ENCODE data around the gene ATG14. TPM values are rescaled to one million over a fixed set of nuclear protein-coding genes. Genes with fewer than 3 reads are reported as not detected.

ATG14 gene
- total and polyA plus RNA-seq, 2 of the 13 experiments (the other 11 are each of a cell fraction or from before 2014, with no cell fraction given) = 7.2 to 9.1 TPM

DNA sequence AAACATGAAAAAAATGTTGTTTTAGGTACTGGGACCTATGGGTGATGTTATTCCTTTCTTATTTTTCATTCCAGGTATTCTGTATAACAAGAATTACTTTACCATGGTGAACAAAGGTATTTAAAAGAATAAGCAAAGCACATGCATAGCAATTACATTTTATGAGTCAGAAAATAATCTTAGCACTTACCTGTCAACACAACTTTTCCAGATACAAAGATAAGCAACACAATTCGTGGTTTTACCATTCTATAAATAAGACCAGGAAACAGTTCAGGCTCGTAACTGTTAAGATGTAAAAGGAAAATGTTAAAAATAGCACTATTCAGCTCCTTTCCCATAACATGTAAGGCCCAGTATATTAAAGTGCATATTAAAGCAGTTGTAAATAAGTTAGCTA is 12.3 kb upstream of the ATG14 start:
- no peaks in the 10 kb centered on the region for H3K79me2 ChIP-seq (ENCODE audit: insufficient read depth, low read length)
- DNase-seq (ENCODE audit: low spot score) (no peak), FAIRE-seq (no peak), ATAC-seq (no peak)
- BruUV-seq (replicated peaks) = no TSS peak
- H3K9me3 ChIP-seq (ENCODE audit: low read length) = no peaks in the 10 kb centered on the region
- intact Hi-C loops (cut with micrococcal nuclease; ENCODE audit: unreplicated experiment) (no loop called here), in situ Hi-C loops (cut with HindIII; ENCODE audit: extremely low pct_ligation_motif_present, low pct_unique_long_range_greater_than_20kb) (no loop called here)
- H2AFZ ChIP-seq (ENCODE audit: low read length) = no peak overlapping the region
- H4K20me1 ChIP-seq (ENCODE audit: insufficient read depth, low read length) = no peaks in the 10 kb centered on the region
- 0 out of 5 replicates have a peak, but pooled peaks cover 0 to 1% of the 10 kb centered on the region in 2 experiments for H3K27me3 ChIP-seq (ENCODE audit: control insufficient read depth in 1 of 2, insufficient read depth in 2 of 2, low read length in 2 of 2)
- no peak overlapping the region for H3K4me2 ChIP-seq (ENCODE audit: low read depth, low read length)
- H3K27ac ChIP-seq (ENCODE audit: extremely low read length, insufficient read depth, low read length) = no peak overlapping the region
- WGBS (ENCODE audit: low lambda C conversion rate) = 1% methylated on average over 2 of the region's 2 CpGs
- H3K9ac ChIP-seq (ENCODE audit: insufficient read depth, low read depth, low read length) = no peak overlapping the region
- no peak overlapping the region for H3K4me3 ChIP-seq (replicated peaks in 1 of 3; ENCODE audit: insufficient read depth in 1 of 3, low read depth in 2 of 3, low read length in 3 of 3)
- CTCF ChIA-PET (ENCODE audit: low intra/inter-chr PET ratio, low total read pairs) = no interaction called here
- H3K4me1 ChIP-seq (ENCODE audit: insufficient read depth, low read length) = peaks cover 11% of the 10 kb centered on the region; the same call in 1 of the 2 replicates
- H3K36me3 ChIP-seq (replicated peaks in 1 of 2; ENCODE audit: control insufficient read depth in 1 of 2, insufficient read depth in 2 of 2, low read length in 2 of 2) = no peaks in the 10 kb centered on the region
- no peak for TF ChIP-seq MAFF (IDR thresholded peaks at IDR 0.05; ENCODE audit: low read depth, low read length)
- TF ChIP-seq ZNF333 (CRISPR knock-in tag; IDR thresholded peaks at IDR 0.05; ENCODE audit: borderline replicate concordance) = no peak
- TF ChIP-seq SMAD1 (CRISPR knock-in tag; IDR thresholded peaks at IDR 0.05; ENCODE audit: borderline replicate concordance, low read depth) = no peak
- TF ChIP-seq, protein P1, sequence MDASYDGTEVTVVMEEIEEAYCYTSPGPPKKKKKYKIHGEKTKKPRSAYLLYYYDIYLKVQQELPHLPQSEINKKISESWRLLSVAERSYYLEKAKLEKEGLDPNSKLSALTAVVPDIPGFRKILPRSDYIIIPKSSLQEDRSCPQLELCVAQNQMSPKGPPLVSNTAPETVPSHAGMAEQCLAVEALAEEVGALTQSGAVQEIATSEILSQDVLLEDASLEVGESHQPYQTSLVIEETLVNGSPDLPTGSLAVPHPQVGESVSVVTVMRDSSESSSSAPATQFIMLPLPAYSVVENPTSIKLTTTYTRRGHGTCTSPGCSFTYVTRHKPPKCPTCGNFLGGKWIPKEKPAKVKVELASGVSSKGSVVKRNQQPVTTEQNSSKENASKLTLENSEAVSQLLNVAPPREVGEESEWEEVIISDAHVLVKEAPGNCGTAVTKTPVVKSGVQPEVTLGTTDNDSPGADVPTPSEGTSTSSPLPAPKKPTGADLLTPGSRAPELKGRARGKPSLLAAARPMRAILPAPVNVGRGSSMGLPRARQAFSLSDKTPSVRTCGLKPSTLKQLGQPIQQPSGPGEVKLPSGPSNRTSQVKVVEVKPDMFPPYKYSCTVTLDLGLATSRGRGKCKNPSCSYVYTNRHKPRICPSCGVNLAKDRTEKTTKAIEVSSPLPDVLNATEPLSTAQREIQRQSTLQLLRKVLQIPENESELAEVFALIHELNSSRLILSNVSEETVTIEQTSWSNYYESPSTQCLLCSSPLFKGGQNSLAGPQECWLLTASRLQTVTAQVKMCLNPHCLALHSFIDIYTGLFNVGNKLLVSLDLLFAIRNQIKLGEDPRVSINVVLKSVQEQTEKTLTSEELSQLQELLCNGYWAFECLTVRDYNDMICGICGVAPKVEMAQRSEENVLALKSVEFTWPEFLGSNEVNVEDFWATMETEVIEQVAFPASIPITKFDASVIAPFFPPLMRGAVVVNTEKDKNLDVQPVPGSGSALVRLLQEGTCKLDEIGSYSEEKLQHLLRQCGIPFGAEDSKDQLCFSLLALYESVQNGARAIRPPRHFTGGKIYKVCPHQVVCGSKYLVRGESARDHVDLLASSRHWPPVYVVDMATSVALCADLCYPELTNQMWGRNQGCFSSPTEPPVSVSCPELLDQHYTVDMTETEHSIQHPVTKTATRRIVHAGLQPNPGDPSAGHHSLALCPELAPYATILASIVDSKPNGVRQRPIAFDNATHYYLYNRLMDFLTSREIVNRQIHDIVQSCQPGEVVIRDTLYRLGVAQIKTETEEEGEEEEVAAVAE (CRISPR knock-in tag; IDR thresholded peaks at IDR 0.05; ENCODE audit: borderline replicate concordance) = no peak
- no peak for TF ChIP-seq TCF12 (IDR thresholded peaks at IDR 0.05)
- TF ChIP-seq TCF12 (CRISPR knock-in tag; IDR thresholded peaks at IDR 0.05) = no peak
- TF ChIP-seq ZNF772 (CRISPR knock-in tag; IDR thresholded peaks at IDR 0.05) = no peak
- no peak for TF ChIP-seq YEATS4 (CRISPR knock-in tag; IDR thresholded peaks at IDR 0.05; ENCODE audit: borderline replicate concordance)
- TF ChIP-seq FOXO4 (CRISPR knock-in tag; conservative IDR thresholded peaks at IDR 0.05) = no peak
- TF ChIP-seq ATF7 (IDR thresholded peaks at IDR 0.05) = no peak
- no peak for TF ChIP-seq ATF7 (CRISPR knock-in tag; IDR thresholded peaks at IDR 0.05)
- no peak for TF ChIP-seq CCDC6 (CRISPR knock-in tag; IDR thresholded peaks at IDR 0.05)
- TF ChIP-seq ZNF205 (CRISPR knock-in tag; IDR thresholded peaks at IDR 0.05) = no peak
- no peak for TF ChIP-seq RNF219 (CRISPR knock-in tag; IDR thresholded peaks at IDR 0.05)
- TF ChIP-seq STAT5B (CRISPR knock-in tag; IDR thresholded peaks at IDR 0.05) = no peak
- TF ChIP-seq NFATC3 (CRISPR knock-in tag; IDR thresholded peaks at IDR 0.05) = no peak
- no peak for TF ChIP-seq ZNF260 (CRISPR knock-in tag; IDR thresholded peaks at IDR 0.05; ENCODE audit: borderline replicate concordance, low read depth)
- POLR2A ChIA-PET = no interaction called here

Data from HepG2 (cell line).